ENCODE data around the gene PLEKHJ1. TPM values are rescaled to one million over a fixed set of nuclear protein-coding genes. Genes with fewer than 3 reads are reported as not detected.

Gene PLEKHJ1
- total and polyA plus RNA-seq, 2 of the 8 experiments (the other 6 are each of a cell fraction or from before 2014, with no cell fraction given): 135 to 187 TPM

- TF ChIP-seq, protein P1, sequence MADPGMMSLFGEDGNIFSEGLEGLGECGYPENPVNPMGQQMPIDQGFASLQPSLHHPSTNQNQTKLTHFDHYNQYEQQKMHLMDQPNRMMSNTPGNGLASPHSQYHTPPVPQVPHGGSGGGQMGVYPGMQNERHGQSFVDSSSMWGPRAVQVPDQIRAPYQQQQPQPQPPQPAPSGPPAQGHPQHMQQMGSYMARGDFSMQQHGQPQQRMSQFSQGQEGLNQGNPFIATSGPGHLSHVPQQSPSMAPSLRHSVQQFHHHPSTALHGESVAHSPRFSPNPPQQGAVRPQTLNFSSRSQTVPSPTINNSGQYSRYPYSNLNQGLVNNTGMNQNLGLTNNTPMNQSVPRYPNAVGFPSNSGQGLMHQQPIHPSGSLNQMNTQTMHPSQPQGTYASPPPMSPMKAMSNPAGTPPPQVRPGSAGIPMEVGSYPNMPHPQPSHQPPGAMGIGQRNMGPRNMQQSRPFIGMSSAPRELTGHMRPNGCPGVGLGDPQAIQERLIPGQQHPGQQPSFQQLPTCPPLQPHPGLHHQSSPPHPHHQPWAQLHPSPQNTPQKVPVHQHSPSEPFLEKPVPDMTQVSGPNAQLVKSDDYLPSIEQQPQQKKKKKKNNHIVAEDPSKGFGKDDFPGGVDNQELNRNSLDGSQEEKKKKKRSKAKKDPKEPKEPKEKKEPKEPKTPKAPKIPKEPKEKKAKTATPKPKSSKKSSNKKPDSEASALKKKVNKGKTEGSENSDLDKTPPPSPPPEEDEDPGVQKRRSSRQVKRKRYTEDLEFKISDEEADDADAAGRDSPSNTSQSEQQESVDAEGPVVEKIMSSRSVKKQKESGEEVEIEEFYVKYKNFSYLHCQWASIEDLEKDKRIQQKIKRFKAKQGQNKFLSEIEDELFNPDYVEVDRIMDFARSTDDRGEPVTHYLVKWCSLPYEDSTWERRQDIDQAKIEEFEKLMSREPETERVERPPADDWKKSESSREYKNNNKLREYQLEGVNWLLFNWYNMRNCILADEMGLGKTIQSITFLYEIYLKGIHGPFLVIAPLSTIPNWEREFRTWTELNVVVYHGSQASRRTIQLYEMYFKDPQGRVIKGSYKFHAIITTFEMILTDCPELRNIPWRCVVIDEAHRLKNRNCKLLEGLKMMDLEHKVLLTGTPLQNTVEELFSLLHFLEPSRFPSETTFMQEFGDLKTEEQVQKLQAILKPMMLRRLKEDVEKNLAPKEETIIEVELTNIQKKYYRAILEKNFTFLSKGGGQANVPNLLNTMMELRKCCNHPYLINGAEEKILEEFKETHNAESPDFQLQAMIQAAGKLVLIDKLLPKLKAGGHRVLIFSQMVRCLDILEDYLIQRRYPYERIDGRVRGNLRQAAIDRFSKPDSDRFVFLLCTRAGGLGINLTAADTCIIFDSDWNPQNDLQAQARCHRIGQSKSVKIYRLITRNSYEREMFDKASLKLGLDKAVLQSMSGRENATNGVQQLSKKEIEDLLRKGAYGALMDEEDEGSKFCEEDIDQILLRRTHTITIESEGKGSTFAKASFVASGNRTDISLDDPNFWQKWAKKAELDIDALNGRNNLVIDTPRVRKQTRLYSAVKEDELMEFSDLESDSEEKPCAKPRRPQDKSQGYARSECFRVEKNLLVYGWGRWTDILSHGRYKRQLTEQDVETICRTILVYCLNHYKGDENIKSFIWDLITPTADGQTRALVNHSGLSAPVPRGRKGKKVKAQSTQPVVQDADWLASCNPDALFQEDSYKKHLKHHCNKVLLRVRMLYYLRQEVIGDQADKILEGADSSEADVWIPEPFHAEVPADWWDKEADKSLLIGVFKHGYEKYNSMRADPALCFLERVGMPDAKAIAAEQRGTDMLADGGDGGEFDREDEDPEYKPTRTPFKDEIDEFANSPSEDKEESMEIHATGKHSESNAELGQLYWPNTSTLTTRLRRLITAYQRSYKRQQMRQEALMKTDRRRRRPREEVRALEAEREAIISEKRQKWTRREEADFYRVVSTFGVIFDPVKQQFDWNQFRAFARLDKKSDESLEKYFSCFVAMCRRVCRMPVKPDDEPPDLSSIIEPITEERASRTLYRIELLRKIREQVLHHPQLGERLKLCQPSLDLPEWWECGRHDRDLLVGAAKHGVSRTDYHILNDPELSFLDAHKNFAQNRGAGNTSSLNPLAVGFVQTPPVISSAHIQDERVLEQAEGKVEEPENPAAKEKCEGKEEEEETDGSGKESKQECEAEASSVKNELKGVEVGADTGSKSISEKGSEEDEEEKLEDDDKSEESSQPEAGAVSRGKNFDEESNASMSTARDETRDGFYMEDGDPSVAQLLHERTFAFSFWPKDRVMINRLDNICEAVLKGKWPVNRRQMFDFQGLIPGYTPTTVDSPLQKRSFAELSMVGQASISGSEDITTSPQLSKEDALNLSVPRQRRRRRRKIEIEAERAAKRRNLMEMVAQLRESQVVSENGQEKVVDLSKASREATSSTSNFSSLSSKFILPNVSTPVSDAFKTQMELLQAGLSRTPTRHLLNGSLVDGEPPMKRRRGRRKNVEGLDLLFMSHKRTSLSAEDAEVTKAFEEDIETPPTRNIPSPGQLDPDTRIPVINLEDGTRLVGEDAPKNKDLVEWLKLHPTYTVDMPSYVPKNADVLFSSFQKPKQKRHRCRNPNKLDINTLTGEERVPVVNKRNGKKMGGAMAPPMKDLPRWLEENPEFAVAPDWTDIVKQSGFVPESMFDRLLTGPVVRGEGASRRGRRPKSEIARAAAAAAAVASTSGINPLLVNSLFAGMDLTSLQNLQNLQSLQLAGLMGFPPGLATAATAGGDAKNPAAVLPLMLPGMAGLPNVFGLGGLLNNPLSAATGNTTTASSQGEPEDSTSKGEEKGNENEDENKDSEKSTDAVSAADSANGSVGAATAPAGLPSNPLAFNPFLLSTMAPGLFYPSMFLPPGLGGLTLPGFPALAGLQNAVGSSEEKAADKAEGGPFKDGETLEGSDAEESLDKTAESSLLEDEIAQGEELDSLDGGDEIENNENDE (IDR thresholded peaks at IDR 0.05; ENCODE audit: insufficient replicate concordance, low read length): no peak
- TF ChIP-seq HDAC2 (IDR thresholded peaks at IDR 0.05; ENCODE audit: borderline replicate concordance in 1 of 2, low read depth in 2 of 2, low read length in 2 of 2): no peak
Measured at GRCh38 chr19:2224754-2225349, 11.3 kb downstream of the PLEKHJ1 start (continued).
